ENCODE data around the gene SRGAP1. TPM values are rescaled to one million over a fixed set of nuclear protein-coding genes. Genes with fewer than 3 reads are reported as not detected.

The SRGAP1 gene
- total RNA-seq, 1 experiment from 2014 or later = 0.97 TPM

- no peaks in the 10 kb centered on the region for H3K27me3 ChIP-seq (ENCODE audit: control insufficient read depth, insufficient read depth, low read length)
- no peak for DNase-seq
- H3K36me3 ChIP-seq (replicated peaks; ENCODE audit: control insufficient read depth, insufficient read depth, low read length) = no peaks in the 10 kb centered on the region
- no peak overlapping the region for H3K4me3 ChIP-seq (ENCODE audit: insufficient read depth, low read depth, low read length)
These were observed 114.5 kb downstream of the SRGAP1 start for GRCh38 chr12:63958876-63959580.

- Histone ChIP-seq H3K4me3 (ENCODE audit: insufficient read depth, low read depth, low read length) (no peak overlapping the region), H3K27me3 (ENCODE audit: control insufficient read depth, insufficient read depth, low read length) (no peaks in the 10 kb centered on the region), H3K36me3 (replicated peaks; ENCODE audit: control insufficient read depth, insufficient read depth, low read length) (no peaks in the 10 kb centered on the region)
- DNase-seq = no peak
These were observed 116.5 kb downstream of the SRGAP1 start for GRCh38 chr12:63961048-63961447.

- Histone ChIP-seq H3K27me3 (ENCODE audit: control insufficient read depth, insufficient read depth, low read length) (no peaks in the 10 kb centered on the region), H3K36me3 (replicated peaks; ENCODE audit: control insufficient read depth, insufficient read depth, low read length) (no peaks in the 10 kb centered on the region), H3K4me3 (ENCODE audit: insufficient read depth, low read depth, low read length) (no peak overlapping the region)
- no peak for DNase-seq
These were observed 117.0 kb downstream of the SRGAP1 start for GRCh38 chr12:63961543-63961942.

- no peak for DNase-seq
- H3K4me3 ChIP-seq (ENCODE audit: insufficient read depth, low read depth, low read length) = no peak overlapping the region
- H3K27me3 ChIP-seq (ENCODE audit: control insufficient read depth, insufficient read depth, low read length) = no peaks in the 10 kb centered on the region
- no peaks in the 10 kb centered on the region for H3K36me3 ChIP-seq (replicated peaks; ENCODE audit: control insufficient read depth, insufficient read depth, low read length)
These were observed 119.4 kb downstream of the SRGAP1 start for GRCh38 chr12:63963868-63964267.

- DNase-seq = no peak
- H3K36me3 ChIP-seq (replicated peaks; ENCODE audit: control insufficient read depth, insufficient read depth, low read length) = no peaks in the 10 kb centered on the region
- no peak overlapping the region for H3K4me3 ChIP-seq (ENCODE audit: insufficient read depth, low read depth, low read length)
- no peaks in the 10 kb centered on the region for H3K27me3 ChIP-seq (ENCODE audit: control insufficient read depth, insufficient read depth, low read length)
These were observed 119.8 kb downstream of the SRGAP1 start for GRCh38 chr12:63964301-63964700.

GRCh38 chr12:63965936-63966605, 121.6 kb downstream of the SRGAP1 start:
- no peak for DNase-seq

GRCh38 chr12:63966606-63966975, 122.1 kb downstream of the SRGAP1 start:
- Histone ChIP-seq H3K36me3 (replicated peaks; ENCODE audit: control insufficient read depth, insufficient read depth, low read length) (no peaks in the 10 kb centered on the region), H3K27me3 (ENCODE audit: control insufficient read depth, insufficient read depth, low read length) (no peaks in the 10 kb centered on the region), H3K4me3 (ENCODE audit: insufficient read depth, low read depth, low read length) (no peak overlapping the region)
- no peak for DNase-seq

More at GRCh38 chr12:63965936-63966605, 121.6 kb downstream of the SRGAP1 start:
- Histone ChIP-seq H3K27me3 (ENCODE audit: control insufficient read depth, insufficient read depth, low read length) (no peaks in the 10 kb centered on the region), H3K36me3 (replicated peaks; ENCODE audit: control insufficient read depth, insufficient read depth, low read length) (no peaks in the 10 kb centered on the region), H3K4me3 (ENCODE audit: insufficient read depth, low read depth, low read length) (no peak overlapping the region)

GRCh38 chr12:63967358-63968145, 123.1 kb downstream of the SRGAP1 start:
- Histone ChIP-seq H3K27me3 (ENCODE audit: control insufficient read depth, insufficient read depth, low read length) (no peaks in the 10 kb centered on the region), H3K36me3 (replicated peaks; ENCODE audit: control insufficient read depth, insufficient read depth, low read length) (no peaks in the 10 kb centered on the region), H3K4me3 (ENCODE audit: insufficient read depth, low read depth, low read length) (no peak overlapping the region)
- no peak for DNase-seq

GRCh38 chr12:63968673-63969072, 124.2 kb downstream of the SRGAP1 start:
- no peaks in the 10 kb centered on the region for H3K36me3 ChIP-seq (replicated peaks; ENCODE audit: control insufficient read depth, insufficient read depth, low read length)
- DNase-seq = no peak
- no peak overlapping the region for H3K4me3 ChIP-seq (ENCODE audit: insufficient read depth, low read depth, low read length)
- H3K27me3 ChIP-seq (ENCODE audit: control insufficient read depth, insufficient read depth, low read length) = no peaks in the 10 kb centered on the region

- Histone ChIP-seq H3K36me3 (replicated peaks; ENCODE audit: control insufficient read depth, insufficient read depth, low read length) (no peaks in the 10 kb centered on the region), H3K27me3 (ENCODE audit: control insufficient read depth, insufficient read depth, low read length) (no peaks in the 10 kb centered on the region), H3K4me3 (ENCODE audit: insufficient read depth, low read depth, low read length) (no peak overlapping the region)
- no peak for DNase-seq
These were observed 132.4 kb downstream of the SRGAP1 start for GRCh38 chr12:63976902-63977395.

- no peak overlapping the region for H3K4me3 ChIP-seq (ENCODE audit: insufficient read depth, low read depth, low read length)
- DNase-seq = no peak
- no peaks in the 10 kb centered on the region for H3K27me3 ChIP-seq (ENCODE audit: control insufficient read depth, insufficient read depth, low read length)
These were observed 132.9 kb downstream of the SRGAP1 start for GRCh38 chr12:63977441-63977840.

GRCh38 chr12:63978519-63978918, 134.0 kb downstream of the SRGAP1 start:
- Histone ChIP-seq H3K27me3 (ENCODE audit: control insufficient read depth, insufficient read depth, low read length) (no peaks in the 10 kb centered on the region), H3K4me3 (ENCODE audit: insufficient read depth, low read depth, low read length) (no peak overlapping the region), H3K36me3 (replicated peaks; ENCODE audit: control insufficient read depth, insufficient read depth, low read length) (no peaks in the 10 kb centered on the region)
- no peak for DNase-seq

More at GRCh38 chr12:63977441-63977840, 132.9 kb downstream of the SRGAP1 start:
- H3K36me3 ChIP-seq (replicated peaks; ENCODE audit: control insufficient read depth, insufficient read depth, low read length) = no peaks in the 10 kb centered on the region

GRCh38 chr12:63980211-63980610, 135.7 kb downstream of the SRGAP1 start:
- no peak for DNase-seq
- no peak overlapping the region for H3K4me3 ChIP-seq (ENCODE audit: insufficient read depth, low read depth, low read length)
- H3K36me3 ChIP-seq (replicated peaks; ENCODE audit: control insufficient read depth, insufficient read depth, low read length) = no peaks in the 10 kb centered on the region
- H3K27me3 ChIP-seq (ENCODE audit: control insufficient read depth, insufficient read depth, low read length) = no peaks in the 10 kb centered on the region

- Histone ChIP-seq H3K36me3 (replicated peaks; ENCODE audit: control insufficient read depth, insufficient read depth, low read length) (no peaks in the 10 kb centered on the region), H3K27me3 (ENCODE audit: control insufficient read depth, insufficient read depth, low read length) (no peaks in the 10 kb centered on the region), H3K4me3 (ENCODE audit: insufficient read depth, low read depth, low read length) (no peak overlapping the region)
- no peak for DNase-seq
These were observed 136.8 kb downstream of the SRGAP1 start for GRCh38 chr12:63981343-63981742.

Measured in H7 (cell line).